H1 (cell line): Measurements from ENCODE around the gene BCL2L12. TPM values are rescaled to one million over a fixed set of nuclear protein-coding genes. Genes with fewer than 3 reads are reported as not detected.

ENCODE experiments used
- ASH2L ChIP-seq: fragments of 200-600, 300-600 bp; sonication (generic); IDR thresholded peaks from one replicate; pipeline ENCODE4 v1.7.1; 2017; ENCODE audit warnings: low read length
- ATF3 ChIP-seq: IDR thresholded peaks from 2 replicates; pipeline ENCODE4 v1.6.1; 2011; ENCODE audit warnings: low read depth, mild to moderate bottlenecking, low read length; ENCODE audit not compliant: insufficient read depth
- CBX8 ChIP-seq: fragments of 300-800, 300-1000 bp; sonication (generic); IDR thresholded peaks from 2 replicates; pipeline ENCODE4 v1.7.1; 2016; ENCODE audit warnings: low read depth, low read length, borderline replicate concordance
- CEBPB ChIP-seq: IDR thresholded peaks from 2 replicates; pipeline ENCODE4 v1.6.1; 2012; ENCODE audit warnings: low read depth, low read length
- CHD2 ChIP-seq: IDR thresholded peaks from 2 replicates; pipeline ENCODE4 v1.6.1; 2012; ENCODE audit warnings: low read length, improper control_type of control experiment
- CTBP2 ChIP-seq: IDR thresholded peaks from 2 replicates; pipeline ENCODE4 v1.7.0; 2011; ENCODE audit warnings: borderline replicate concordance, mild to moderate bottlenecking, moderate library complexity, mixed read lengths, low read length; ENCODE audit not compliant: insufficient read depth, insufficient read length
- HDAC2 ChIP-seq, 2 experiments: fragments of 300-600 bp in 1 of 2; sonication (generic) in 1 of 2; IDR thresholded peaks; 2 replicates each; pipeline ENCODE4 v1.6.1; 2011 to 2012; ENCODE audit warnings: low read depth in 2 of 2, low read length in 2 of 2, mild to moderate bottlenecking in 2 of 2, moderate library complexity in 2 of 2, borderline replicate concordance in 1 of 2, inconsistent platforms in 1 of 2
- HDAC6 ChIP-seq: IDR thresholded peaks from one replicate; pipeline ENCODE4 v1.7.1; 2012; ENCODE audit warnings: low read depth, mild to moderate bottlenecking, inconsistent platforms, low read length, moderate library complexity
- JUN ChIP-seq: IDR thresholded peaks from 2 replicates; pipeline ENCODE4 v1.6.1; 2011; ENCODE audit warnings: low read depth, mild to moderate bottlenecking, improper control_type of control experiment, low read length
- JUND ChIP-seq: IDR thresholded peaks from 2 replicates; pipeline ENCODE4 v1.6.1; 2011; ENCODE audit warnings: mild to moderate bottlenecking, improper control_type of control experiment, low read length
- KDM5A ChIP-seq: fragments of 200-600 bp; IDR thresholded peaks from 2 replicates; pipeline ENCODE4 v1.7.1; 2012; ENCODE audit warnings: mild to moderate bottlenecking, low read length, inconsistent platforms, mixed read lengths
- POLR2AphosphoS5 ChIP-seq: IDR thresholded peaks from 2 replicates; pipeline ENCODE4 v1.6.1; 2011; ENCODE audit warnings: low read depth, low read length
- RAD21 ChIP-seq, 2 experiments: IDR thresholded peaks in 1 of 2; conservative IDR thresholded peaks in 1 of 2; 2 replicates each; pipeline ENCODE4 v1.6.1; 2011; ENCODE audit warnings: low read depth in 2 of 2, low read length in 2 of 2, improper control_type of control experiment in 1 of 2, inconsistent platforms in 1 of 2, mild to moderate bottlenecking in 1 of 2, moderate library complexity in 1 of 2
- RBBP5 ChIP-seq: IDR thresholded peaks from 2 replicates; pipeline ENCODE4 v1.7.1; 2012; ENCODE audit warnings: low read depth, mild to moderate bottlenecking, inconsistent platforms, low read length, moderate library complexity, borderline replicate concordance
- RNF2 ChIP-seq: fragments of 200-900, 300-1000 bp; sonication (generic); IDR thresholded peaks from 2 replicates; pipeline ENCODE4 v1.7.1; 2016; ENCODE audit warnings: borderline replicate concordance, low read depth, mild to moderate bottlenecking, antibody characterized with exemption, low read length; ENCODE audit not compliant: poor library complexity, severe bottlenecking; ENCODE audit errors: missing control alignments
- SAP30 ChIP-seq: fragments of 300-600 bp; sonication (generic); IDR thresholded peaks from 2 replicates; pipeline ENCODE4 v1.7.1; 2012; ENCODE audit warnings: low read length, moderate library complexity, mild to moderate bottlenecking, inconsistent platforms; ENCODE audit not compliant: insufficient read depth, insufficient replicate concordance
- SIN3A ChIP-seq, 2 experiments: IDR thresholded peaks in 1 of 2; conservative IDR thresholded peaks in 1 of 2; 2 replicates each; pipeline ENCODE4 v1.6.1; 2011 to 2012; ENCODE audit warnings: low read length in 2 of 2, improper control_type of control experiment in 1 of 2, low read depth in 1 of 2, mild to moderate bottlenecking in 1 of 2
- SIX5 ChIP-seq: IDR thresholded peaks from 2 replicates; pipeline ENCODE4 v1.6.1; 2011; ENCODE audit warnings: mild to moderate bottlenecking, low read depth, low read length
- SP1 ChIP-seq: IDR thresholded peaks from 2 replicates; pipeline ENCODE4 v1.6.1; 2011; ENCODE audit warnings: low read depth, low read length
- SP2 ChIP-seq: IDR thresholded peaks from 2 replicates; pipeline ENCODE4 v1.6.1; 2012; ENCODE audit warnings: mild to moderate bottlenecking, low read length, inconsistent platforms
- TAF1 ChIP-seq: IDR thresholded peaks from 2 replicates; pipeline ENCODE4 v1.6.1; 2011; ENCODE audit warnings: mild to moderate bottlenecking, low read depth, low read length
- TBP ChIP-seq: IDR thresholded peaks from 2 replicates; pipeline ENCODE4 v1.6.1; 2011; ENCODE audit warnings: low read depth, low read length, improper control_type of control experiment
- TCF12 ChIP-seq: IDR thresholded peaks from 2 replicates; pipeline ENCODE4 v1.6.1; 2011; ENCODE audit warnings: low read depth, mild to moderate bottlenecking, low read length
- TEAD4 ChIP-seq: IDR thresholded peaks from 2 replicates; pipeline ENCODE4 v1.6.1; 2012; ENCODE audit warnings: low read depth, low read length, inconsistent platforms, mixed read lengths
- polyA plus RNA-seq, 7 experiments: library from polyadenylated mRNA; depleted of rRNA in 3 of 7; stranded (reverse) in 5 of 7; unstranded in 2 of 7; fragments of >200 nt in 5 of 7; fragments of 200-250 nt in 2 of 7; gene quantifications; 1 replicate in 5 of 7; 2 replicates in 1 of 7; 4 replicates in 1 of 7; pipeline versions ENCODE4 v1.2.1 to v1.2.3, GENCODE V29; 2011 to 2013; ENCODE audit warnings: missing spikeins in 2 of 7, mixed read lengths in 2 of 7
- total RNA-seq: library from RNA; stranded (reverse); fragmentation: NEBNext Ultra II Directional; extraction: Animal tissue kit (Norgen Biotek cat#: 25700); gene quantifications from 2 replicates; pipeline ENCODE4 v1.2.1, GENCODE V29; 2021

BCL2L12 gene
- total and polyA plus RNA-seq, 2 of the 8 experiments (the other 6 are each of a cell fraction or from before 2014, with no cell fraction given): 126 to 209 TPM

DNA sequence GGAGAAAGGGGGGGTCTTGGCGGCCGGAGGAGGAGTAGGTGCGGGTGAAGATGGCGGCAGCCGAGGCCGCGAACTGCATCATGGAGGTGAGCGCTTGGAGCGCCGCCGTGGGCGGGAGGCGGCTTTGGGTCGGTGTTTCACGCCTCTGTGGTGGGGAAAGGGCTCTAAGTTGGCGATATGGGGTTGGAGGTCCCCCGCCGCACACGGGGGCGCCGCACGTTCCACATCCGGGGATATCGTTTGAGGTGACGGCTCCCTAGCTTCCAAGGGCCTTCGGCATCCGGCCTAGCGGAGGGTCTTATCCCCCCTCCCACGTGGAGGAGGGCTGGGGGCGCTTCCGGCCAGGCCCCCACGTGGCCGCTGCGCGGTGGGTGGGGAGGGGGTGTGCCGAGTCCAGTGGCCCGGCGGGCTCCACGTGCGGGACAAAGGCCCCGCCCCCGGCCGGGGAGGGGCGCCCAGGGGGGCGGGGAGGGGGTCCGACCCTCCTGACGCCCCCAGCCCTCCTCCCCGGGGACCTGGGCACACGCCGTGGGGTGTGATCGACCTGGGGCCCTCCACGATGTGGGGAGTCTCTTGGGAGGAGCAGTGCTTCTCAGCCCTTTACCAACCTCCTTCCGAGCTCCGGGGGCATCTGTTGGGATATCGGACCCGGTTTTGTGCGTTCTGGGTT, 11.6 kb downstream of the BCL2L12 start, which contains the start of gene PRMT1 (continued):
- TF ChIP-seq HDAC2 (IDR thresholded peaks at IDR 0.05; ENCODE audit: borderline replicate concordance in 1 of 2, low read depth in 2 of 2, low read length in 2 of 2): no peak; a peak in 1 of 4 replicates
- TF ChIP-seq SIN3A (conservative IDR thresholded peaks at IDR 0.05 in 1 of 2, IDR thresholded peaks at IDR 0.05 in 1 of 2; ENCODE audit: low read depth in 1 of 2, low read length in 2 of 2): peak; percentile 61 to 78; a peak in 2 of 4 replicates
- no peak for TF ChIP-seq RNF2
- TF ChIP-seq CEBPB: no peak
- no peak for TF ChIP-seq RBBP5
- TF ChIP-seq POLR2AphosphoS5: peak; percentile 95
- TF ChIP-seq SP1: no peak
- peak; percentile 43 for TF ChIP-seq ASH2L
- TF ChIP-seq TCF12: no peak
- peak; percentile 90 for TF ChIP-seq TAF1
- TF ChIP-seq HDAC6: no peak
- TF ChIP-seq CTBP2: no peak
- TF ChIP-seq CHD2: no peak
- no peak for TF ChIP-seq TEAD4
- TF ChIP-seq KDM5A: no peak
- no peak for TF ChIP-seq CBX8
- TF ChIP-seq SIX5: no peak
- no peak for TF ChIP-seq SAP30
- TF ChIP-seq RAD21 (IDR thresholded peaks at IDR 0.05 in 1 of 2, conservative IDR thresholded peaks at IDR 0.05 in 1 of 2; ENCODE audit: low read depth in 2 of 2, low read length in 2 of 2): no peak
- no peak for TF ChIP-seq JUN
- no peak for TF ChIP-seq ATF3
- TF ChIP-seq SP2: no peak
- TF ChIP-seq JUND: 0 out of 2 replicates have a peak, but pooled peaks have one; percentile 9
- no peak for TF ChIP-seq TBP
